Activated T-helper 2 cell treated with anti-CD3 and anti-CD28 coated beads, Interferon-gamma antibody, Interleukin-2, Interleukin-4, amounts not matched to agents 10 μg/mL and 5 μg/mL and 100 μg/mL, durations not matched to agents 14 hours and 24 hours and 36 hours (primary cell): ENCODE data around the gene MYL6B. TPM values are rescaled to one million over a fixed set of nuclear protein-coding genes. Genes with fewer than 3 reads are reported as not detected.

ENCODE experiments used
- DNase-seq: peaks from one replicate; pipeline ENCODE4 v3.0.0; 2021; ENCODE audit warnings: low spot score
- H3K27ac Mint-ChIP-seq: one replicate; pipeline ENCODE4 v1.8.0; 2021; ENCODE audit warnings: mixed read lengths
- H3K27me3 Mint-ChIP-seq: one replicate; pipeline ENCODE4 v1.8.0; 2021; ENCODE audit warnings: low read depth, mixed read lengths
- H3K36me3 Mint-ChIP-seq: one replicate; pipeline ENCODE4 v1.8.0; 2021; ENCODE audit warnings: low read depth, mixed read lengths
- H3K4me1 Mint-ChIP-seq: one replicate; pipeline ENCODE4 v1.8.0; 2021; ENCODE audit warnings: low read depth, mixed read lengths
- H3K4me3 Mint-ChIP-seq: one replicate; pipeline ENCODE4 v1.8.0; 2021; ENCODE audit warnings: low read depth, mild to moderate bottlenecking, moderate library complexity, mixed read lengths
- H3K9me3 Mint-ChIP-seq: one replicate; pipeline ENCODE4 v1.8.0; 2021; ENCODE audit warnings: mixed read lengths
- intact Hi-C: fragments of 100-400 bp; cut with micrococcal nuclease; formaldehyde crosslinking; loops from one replicate; pipeline ENCODE4 v1.15.1; 2023
- total RNA-seq: library from RNA; stranded (reverse); gene quantifications from 2 replicates; pipeline ENCODE4 v1.2.3, GENCODE V29; 2022

The MYL6B gene
- total RNA-seq = 89.7 and 94.3 TPM in 2 replicates

GRCh38 chr12:56152132-56152755 is at the start of gene MYL6B:
MYL6B (plus strand) TSS chr12:56152587; CDS start chr12:56153919, 1,332 bp downstream.
- Mint-ChIP-seq H3K9me3 (no peaks in the 10 kb centered on the region), H3K27ac (peak within 1 kb of the TSS; percentile 98), H3K36me3 (peaks cover 13% of the 10 kb centered on the region), H3K4me1 (peaks cover 41% of the 10 kb centered on the region), H3K4me3 (peak within 1 kb of the TSS; percentile 95), H3K27me3 (no peaks in the 10 kb centered on the region)
- peak; percentile 93 for DNase-seq
- intact Hi-C loops = loop anchor here (1.0 to 5.0 kb wide), 4 partner anchors 26 to 70 kb away; partner anchors contain the start of genes NABP2, RNF41 and ZC3H10

- H3K4me3 Mint-ChIP-seq = peak overlapping the region; percentile 92
- H3K36me3 Mint-ChIP-seq = peaks cover 34% of the 10 kb centered on the region
- DNase-seq = no peak
- H3K4me1 Mint-ChIP-seq = peaks cover 47% of the 10 kb centered on the region
- peaks cover 2% of the 10 kb centered on the region for H3K27me3 Mint-ChIP-seq
- intact Hi-C loops = loop anchor here (5.0 kb wide), 2 partner anchors 105 to 345 kb away; partner anchors contain the start of genes SUOX and TIMELESS
- no peaks in the 10 kb centered on the region for H3K9me3 Mint-ChIP-seq
- H3K27ac Mint-ChIP-seq = peak overlapping the region; percentile 95
Measured at GRCh38 chr12:56102683-56103065, 49.7 kb upstream of the MYL6B start.

- intact Hi-C loops = loop anchor here (5.0 kb wide), 2 partner anchors 106 to 344 kb away; partner anchors contain the start of genes SUOX and TIMELESS
- peaks cover 39% of the 10 kb centered on the region for H3K36me3 Mint-ChIP-seq
- H3K27ac Mint-ChIP-seq = peak overlapping the region; percentile 95
- no peaks in the 10 kb centered on the region for H3K9me3 Mint-ChIP-seq
- H3K27me3 Mint-ChIP-seq = no peaks in the 10 kb centered on the region
- H3K4me3 Mint-ChIP-seq = peak overlapping the region; percentile 92
- peaks cover 48% of the 10 kb centered on the region for H3K4me1 Mint-ChIP-seq
- no peak for DNase-seq
Measured at GRCh38 chr12:56103066-56103711, 49.2 kb upstream of the MYL6B start.

GRCh38 chr12:56103823-56104108 is 48.6 kb upstream of the MYL6B start:
- no peak for DNase-seq
- Mint-ChIP-seq H3K4me1 (peaks cover 51% of the 10 kb centered on the region), H3K27ac (peak overlapping the region; percentile 95), H3K4me3 (peak overlapping the region; percentile 92), H3K36me3 (peaks cover 45% of the 10 kb centered on the region), H3K27me3 (no peaks in the 10 kb centered on the region), H3K9me3 (no peaks in the 10 kb centered on the region)
- intact Hi-C loops = loop anchor here (1.0 to 5.0 kb wide), 11 partner anchors 13 to 344 kb away; partner anchors contain the start of genes DNAJC14, PYM1, RPL41 and RPS26

GRCh38 chr12:56104109-56104814 is 48.1 kb upstream of the MYL6B start, which contains the start of gene PA2G4:
PA2G4 (plus strand) TSS chr12:56104559; CDS start chr12:56104738, 179 bp downstream.
- H3K4me3 Mint-ChIP-seq = peak within 1 kb of the TSS; percentile 92
- peak; percentile 99 for DNase-seq
- H3K27ac Mint-ChIP-seq = peak within 1 kb of the TSS; percentile 95
- intact Hi-C loops = loop anchor here (1.0 to 5.0 kb wide), 11 partner anchors 12 to 343 kb away; partner anchors contain the start of genes DNAJC14, PYM1, RPL41 and RPS26
- peaks cover 51% of the 10 kb centered on the region for H3K4me1 Mint-ChIP-seq
- H3K9me3 Mint-ChIP-seq = no peaks in the 10 kb centered on the region
- H3K36me3 Mint-ChIP-seq = peaks cover 50% of the 10 kb centered on the region
- H3K27me3 Mint-ChIP-seq = no peaks in the 10 kb centered on the region

- Mint-ChIP-seq H3K4me1 (peaks cover 51% of the 10 kb centered on the region), H3K27ac (peak overlapping the region; percentile 95), H3K9me3 (no peaks in the 10 kb centered on the region), H3K27me3 (no peaks in the 10 kb centered on the region), H3K36me3 (peaks cover 57% of the 10 kb centered on the region), H3K4me3 (peak overlapping the region; percentile 92)
- intact Hi-C loops = loop anchor here (1.0 to 5.0 kb wide), 11 partner anchors 11 to 342 kb away; partner anchors contain the start of genes DNAJC14, PYM1, RPL41 and RPS26
- DNase-seq = no peak
Measured at GRCh38 chr12:56104815-56105608, 47.4 kb upstream of the MYL6B start.

GRCh38 chr12:56105609-56105902 is 46.8 kb upstream of the MYL6B start:
- Mint-ChIP-seq H3K9me3 (no peaks in the 10 kb centered on the region), H3K27ac (peak overlapping the region; percentile 95), H3K36me3 (peaks cover 63% of the 10 kb centered on the region), H3K27me3 (no peaks in the 10 kb centered on the region), H3K4me3 (peak overlapping the region; percentile 92), H3K4me1 (peaks cover 51% of the 10 kb centered on the region)
- intact Hi-C loops = no loop called here
- no peak for DNase-seq

- Mint-ChIP-seq H3K4me1 (peaks cover 40% of the 10 kb centered on the region), H3K4me3 (peak overlapping the region; percentile 92), H3K36me3 (peaks cover 75% of the 10 kb centered on the region), H3K9me3 (no peaks in the 10 kb centered on the region), H3K27me3 (no peaks in the 10 kb centered on the region), H3K27ac (peak overlapping the region; percentile 59)
- intact Hi-C loops = no loop called here
- no peak for DNase-seq
Measured at GRCh38 chr12:56107242-56107641, 45.1 kb upstream of the MYL6B start.

- intact Hi-C loops = no loop called here
- Mint-ChIP-seq H3K9me3 (no peaks in the 10 kb centered on the region), H3K27ac (no peak overlapping the region), H3K4me3 (no peak overlapping the region), H3K4me1 (peaks cover 28% of the 10 kb centered on the region), H3K27me3 (no peaks in the 10 kb centered on the region), H3K36me3 (peaks cover 88% of the 10 kb centered on the region)
- DNase-seq = no peak
Measured at GRCh38 chr12:56110571-56110970, 41.8 kb upstream of the MYL6B start.

- H3K9me3 Mint-ChIP-seq = no peaks in the 10 kb centered on the region
- DNase-seq = no peak
- H3K4me3 Mint-ChIP-seq = no peak overlapping the region
- no peaks in the 10 kb centered on the region for H3K27me3 Mint-ChIP-seq
- H3K36me3 Mint-ChIP-seq = peaks cover 69% of the 10 kb centered on the region
- peaks cover 16% of the 10 kb centered on the region for H3K4me1 Mint-ChIP-seq
- intact Hi-C loops = no loop called here
- H3K27ac Mint-ChIP-seq = peak overlapping the region; percentile 11
Measured at GRCh38 chr12:56114084-56114483, 38.3 kb upstream of the MYL6B start.

- Mint-ChIP-seq H3K4me3 (peak overlapping the region; percentile 99), H3K4me1 (peaks cover 27% of the 10 kb centered on the region), H3K36me3 (peaks cover 57% of the 10 kb centered on the region), H3K27me3 (no peaks in the 10 kb centered on the region), H3K9me3 (no peaks in the 10 kb centered on the region), H3K27ac (peak overlapping the region; percentile 99)
- DNase-seq = no peak
- intact Hi-C loops = loop anchor here (5.0 kb wide), 5 partner anchors 118 to 517 kb away; partner anchors contain the start of genes ANKRD52, BAZ2A, CNPY2 and SUOX
Measured at GRCh38 chr12:56115329-56115728, 37.1 kb upstream of the MYL6B start.
